Cardiac muscle cell (in vitro differentiated cells and primary cell): Measurements from ENCODE around the gene WDR38. TPM values are rescaled to one million over a fixed set of nuclear protein-coding genes. Genes with fewer than 3 reads are reported as not detected.

ENCODE experiments used
- DNase-seq, 2 donors: peaks; one replicate each; pipeline versions ENCODE4 v3.0.0 to v3.0.0-alpha.2; 2010 to 2017; ENCODE audit warnings: low read depth in 1 of 2, low spot score in 1 of 2
- H3K27ac ChIP-seq: fragments of 200-600 bp; sonication (generic); 2 replicates; pipeline ENCODE4 v1.5.1; 2016
- H3K27me3 ChIP-seq: fragments of 200-600 bp; sonication (generic); 2 replicates; pipeline ENCODE4 v1.6.0; 2016; ENCODE audit warnings: control low read depth
- H3K36me3 ChIP-seq: fragments of 200-600 bp; sonication (generic); 2 replicates; pipeline ENCODE4 v1.5.1; 2016; ENCODE audit warnings: control low read depth
- H3K4me1 ChIP-seq: fragments of 200-600 bp; sonication (generic); 2 replicates; pipeline ENCODE4 v1.8.1; 2017; ENCODE audit warnings: low read depth, mild to moderate bottlenecking, mixed run types
- H3K4me3 ChIP-seq: fragments of 200-600 bp; sonication (generic); 2 replicates; pipeline ENCODE4 v1.5.1; 2016; ENCODE audit warnings: mild to moderate bottlenecking
- H3K9me3 ChIP-seq: fragments of 200-600 bp; sonication (generic); 2 replicates; pipeline ENCODE4 v1.5.1; 2017; ENCODE audit warnings: low read depth, mild to moderate bottlenecking, control low read depth
- polyA plus RNA-seq: library from polyadenylated mRNA; unstranded; fragments of >200 nt; fragmentation: Nextera tagmentation; extraction: Ambion mirVana; gene quantifications from 2 replicates; pipeline ENCODE4 v1.2.1, GENCODE V29; 2016
- total RNA-seq: library from RNA; depleted of rRNA; stranded (reverse); fragments of >200 nt; gene quantifications from 2 replicates; pipeline ENCODE4 v1.2.3, GENCODE V29; 2016
- TF ChIP-seq, protein P1 (sequence below): IDR thresholded peaks from 2 replicates; pipeline ENCODE4 v1.5.1; 2012; ENCODE audit warnings: low read depth, mild to moderate bottlenecking, low read length

WDR38 gene
- total and polyA plus RNA-seq, 2 experiments from 2014 or later: not detected

DNA sequence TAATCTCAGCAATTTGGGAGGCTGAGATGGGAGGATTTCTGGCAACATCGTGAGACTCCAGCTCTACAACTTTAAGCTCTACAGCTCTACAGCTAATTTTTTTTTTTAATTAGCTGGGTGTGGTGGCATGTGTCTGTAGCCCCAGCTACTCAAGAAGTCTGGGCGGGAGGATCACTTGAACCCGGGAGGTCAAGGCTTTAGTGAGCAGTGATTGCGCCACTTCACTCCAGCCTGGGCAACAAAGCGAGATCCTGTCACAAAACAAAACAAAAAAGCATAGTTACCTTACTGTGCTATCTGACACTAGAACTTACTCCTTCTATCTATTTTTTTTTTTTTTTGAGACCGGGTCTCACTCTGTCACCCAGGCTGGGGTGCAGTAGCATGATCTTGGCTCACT lies 6.3 kb upstream of the WDR38 start:
- no peak overlapping the region for H3K4me3 ChIP-seq
- no peaks in the 10 kb centered on the region for H3K9me3 ChIP-seq
- no peaks in the 10 kb centered on the region for H3K27me3 ChIP-seq
- no peaks in the 10 kb centered on the region for H3K36me3 ChIP-seq
- H3K27ac ChIP-seq: no peak overlapping the region
- H3K4me1 ChIP-seq: no peaks in the 10 kb centered on the region
- TF ChIP-seq, protein P1, sequence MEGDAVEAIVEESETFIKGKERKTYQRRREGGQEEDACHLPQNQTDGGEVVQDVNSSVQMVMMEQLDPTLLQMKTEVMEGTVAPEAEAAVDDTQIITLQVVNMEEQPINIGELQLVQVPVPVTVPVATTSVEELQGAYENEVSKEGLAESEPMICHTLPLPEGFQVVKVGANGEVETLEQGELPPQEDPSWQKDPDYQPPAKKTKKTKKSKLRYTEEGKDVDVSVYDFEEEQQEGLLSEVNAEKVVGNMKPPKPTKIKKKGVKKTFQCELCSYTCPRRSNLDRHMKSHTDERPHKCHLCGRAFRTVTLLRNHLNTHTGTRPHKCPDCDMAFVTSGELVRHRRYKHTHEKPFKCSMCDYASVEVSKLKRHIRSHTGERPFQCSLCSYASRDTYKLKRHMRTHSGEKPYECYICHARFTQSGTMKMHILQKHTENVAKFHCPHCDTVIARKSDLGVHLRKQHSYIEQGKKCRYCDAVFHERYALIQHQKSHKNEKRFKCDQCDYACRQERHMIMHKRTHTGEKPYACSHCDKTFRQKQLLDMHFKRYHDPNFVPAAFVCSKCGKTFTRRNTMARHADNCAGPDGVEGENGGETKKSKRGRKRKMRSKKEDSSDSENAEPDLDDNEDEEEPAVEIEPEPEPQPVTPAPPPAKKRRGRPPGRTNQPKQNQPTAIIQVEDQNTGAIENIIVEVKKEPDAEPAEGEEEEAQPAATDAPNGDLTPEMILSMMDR: no peak
- no peak for DNase-seq

DNA sequence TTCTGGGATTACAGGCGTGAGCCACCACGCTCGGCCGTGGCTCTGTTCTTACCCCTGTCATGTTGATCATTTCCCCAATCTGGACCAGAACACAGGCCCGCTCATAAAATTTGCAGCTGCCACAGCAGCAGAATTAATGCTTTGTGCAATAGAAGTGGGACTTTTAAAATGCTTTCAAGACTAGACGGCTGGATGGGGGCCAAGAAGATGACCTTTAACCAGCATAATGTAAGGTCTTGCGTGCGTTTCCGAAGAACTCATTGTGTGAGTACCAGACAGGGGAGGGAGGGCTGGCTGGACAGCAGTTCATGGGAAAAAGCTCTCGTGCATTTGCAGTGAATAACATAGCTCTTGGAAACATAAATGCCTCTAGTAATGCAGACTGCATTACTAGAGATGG lies 3.5 kb upstream of the WDR38 start:
- Histone ChIP-seq H3K9me3 (no peaks in the 10 kb centered on the region), H3K36me3 (no peaks in the 10 kb centered on the region), H3K27ac (no peak overlapping the region), H3K4me3 (no peak overlapping the region), H3K4me1 (peaks cover 5% of the 10 kb centered on the region), H3K27me3 (no peaks in the 10 kb centered on the region)
- TF ChIP-seq, protein P1: no peak
- peak in 1 of 2 donors; percentile 79 for DNase-seq

DNA sequence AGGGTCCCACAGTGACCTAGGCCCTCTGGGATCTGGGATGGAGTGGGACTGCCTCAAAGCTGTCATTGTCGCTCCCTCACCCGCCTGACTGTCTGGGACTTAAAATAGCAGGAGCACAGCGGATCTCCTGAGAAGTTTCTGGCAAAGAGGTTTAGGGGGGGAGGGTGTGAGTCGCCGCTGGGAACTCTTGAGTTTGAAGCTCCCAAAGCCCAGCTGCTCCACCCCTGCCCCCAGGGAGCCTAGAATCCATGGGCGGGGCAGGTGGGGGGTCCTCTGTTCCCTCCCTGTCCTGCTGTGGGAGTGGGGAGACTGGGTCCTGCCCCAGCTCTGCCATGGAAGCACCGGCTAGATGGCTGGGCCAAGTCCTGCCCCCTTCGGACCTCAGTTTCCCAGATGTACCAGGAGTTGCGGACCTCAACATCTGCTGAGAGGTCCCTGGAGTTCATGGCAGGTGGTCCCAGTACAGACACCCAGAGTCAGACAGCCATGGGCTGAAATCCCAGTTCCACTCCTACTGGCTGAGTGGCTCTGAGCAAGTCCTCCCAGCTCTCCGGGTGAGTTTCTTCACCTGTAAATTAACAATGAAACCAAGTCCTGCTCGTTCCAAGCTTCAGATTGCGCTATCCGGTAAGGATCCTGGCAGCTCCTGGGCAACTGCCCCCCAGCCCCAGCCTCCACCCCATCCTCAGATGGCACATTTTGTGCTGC lies 985 bp upstream of the WDR38 start:
- TF ChIP-seq, protein P1: no peak
- H3K27ac ChIP-seq: no peak overlapping the region

DNA sequence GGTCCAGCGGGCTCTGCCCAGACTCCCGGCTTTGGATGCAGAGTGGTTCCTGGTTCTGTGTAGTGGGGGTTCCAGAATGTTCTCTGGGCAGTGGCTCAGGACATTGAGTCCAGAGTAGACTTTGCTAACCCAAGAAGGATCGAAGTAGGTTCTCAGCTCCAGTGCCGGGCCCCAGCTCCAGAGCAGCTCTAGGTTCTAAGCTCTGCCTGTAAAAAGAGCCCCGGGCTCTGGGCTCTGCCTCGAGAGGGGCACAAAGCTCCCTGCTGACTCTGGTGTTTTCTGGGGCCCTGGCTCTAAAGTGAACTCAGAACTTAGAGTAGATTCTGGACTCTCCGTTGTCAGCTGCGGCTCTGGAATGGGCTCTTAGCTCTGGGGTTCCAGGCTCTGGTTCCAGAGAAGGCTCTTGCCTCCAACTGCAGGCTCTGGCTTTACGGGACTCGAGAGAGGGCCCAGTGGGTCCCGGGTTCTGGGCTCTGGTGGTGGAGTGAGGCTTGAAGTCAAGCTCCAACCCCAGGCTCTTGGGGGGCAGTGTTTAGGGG lies 414 bp downstream of the WDR38 start:
- no peak for DNase-seq
- Histone ChIP-seq H3K27ac (no peak overlapping the region), H3K4me3 (peak overlapping the region; percentile 29), H3K9me3 (no peaks in the 10 kb centered on the region), H3K36me3 (peaks cover 11% of the 10 kb centered on the region), H3K4me1 (peaks cover 5% of the 10 kb centered on the region), H3K27me3 (no peaks in the 10 kb centered on the region)
- TF ChIP-seq, protein P1: no peak

More for the DNA sequence above, 985 bp upstream of the WDR38 start:
- Histone ChIP-seq H3K4me3 (no peak overlapping the region), H3K9me3 (no peaks in the 10 kb centered on the region), H3K4me1 (peaks cover 5% of the 10 kb centered on the region), H3K27me3 (no peaks in the 10 kb centered on the region), H3K36me3 (no peaks in the 10 kb centered on the region)
- no peak for DNase-seq

DNA sequence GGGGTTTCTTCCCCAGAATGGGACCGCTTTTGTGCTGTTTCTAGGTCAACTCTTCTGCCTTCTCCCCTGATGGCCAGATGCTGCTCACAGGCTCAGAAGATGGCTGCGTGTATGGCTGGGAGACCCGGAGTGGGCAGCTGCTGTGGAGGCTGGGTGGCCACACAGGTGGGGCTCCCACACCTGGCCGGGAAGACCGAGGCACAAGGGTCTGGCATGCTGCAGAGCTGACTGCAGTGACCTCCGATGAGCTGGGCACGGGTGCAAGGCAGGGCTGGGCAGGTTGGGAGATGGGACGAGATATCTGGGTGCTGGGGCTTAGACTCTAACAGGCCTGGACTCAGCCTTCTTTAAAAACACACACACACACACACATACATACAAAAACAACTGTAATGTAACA lies 901 bp downstream of the WDR38 start:
- Histone ChIP-seq H3K9me3 (no peaks in the 10 kb centered on the region), H3K27ac (no peak overlapping the region), H3K4me3 (no peak overlapping the region), H3K27me3 (no peaks in the 10 kb centered on the region), H3K4me1 (peaks cover 5% of the 10 kb centered on the region), H3K36me3 (peaks cover 15% of the 10 kb centered on the region)
- DNase-seq: no peak
- TF ChIP-seq, protein P1: no peak
